ENCODE data around the gene TCAP. TPM values are rescaled to one million over a fixed set of nuclear protein-coding genes. Genes with fewer than 3 reads are reported as not detected.

TCAP gene
- total RNA-seq, 1 donor = 0.36 TPM

DNA sequence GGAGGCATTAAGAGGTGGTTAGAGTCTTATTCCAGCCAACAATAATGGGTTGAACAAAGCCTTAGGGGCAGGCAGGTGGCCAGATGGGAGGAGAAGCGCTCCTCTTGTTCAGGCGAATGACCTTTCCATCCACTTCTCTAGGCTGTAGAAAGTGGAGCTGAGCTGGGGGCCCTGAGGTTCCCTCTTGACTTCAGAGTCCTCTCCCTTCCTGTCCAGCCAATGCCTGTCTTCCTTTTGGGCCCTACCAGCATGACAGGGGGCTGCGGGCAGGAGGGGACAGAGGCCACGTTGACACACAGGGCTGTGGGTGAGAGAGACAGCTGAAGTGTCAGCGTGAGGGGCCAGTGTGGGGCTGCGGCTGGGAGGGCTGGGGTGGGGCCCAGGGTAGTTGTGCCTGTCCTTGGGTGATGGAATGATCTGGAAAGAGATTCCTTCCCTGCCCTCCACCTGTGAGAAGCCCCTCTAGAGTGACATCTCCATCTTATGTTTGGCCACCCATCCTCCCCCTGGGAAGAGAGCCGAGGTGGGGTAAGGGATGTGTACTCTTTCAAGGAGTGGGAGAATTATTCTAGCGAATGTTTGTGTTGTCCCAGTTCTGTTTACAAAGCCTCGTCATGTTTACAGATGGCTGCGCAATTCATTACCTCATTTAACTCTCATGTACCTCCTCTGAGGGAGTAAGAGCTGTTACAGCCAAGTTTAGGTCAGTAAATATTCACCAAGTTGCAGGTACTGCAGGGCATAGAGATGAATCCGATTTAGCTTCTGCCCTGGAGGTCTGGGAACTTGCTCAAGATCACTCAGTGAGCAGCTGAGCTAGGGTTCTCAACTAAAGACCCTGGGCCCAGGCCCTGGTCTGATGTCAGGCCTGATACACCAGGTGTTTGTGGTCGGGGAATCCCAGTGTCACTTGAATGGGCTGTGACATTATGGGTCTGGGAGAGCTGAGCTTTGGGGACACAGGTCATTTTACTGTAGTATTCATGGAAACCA lies 38.0 kb downstream of the TCAP start:
- DNase-seq (ENCODE audit: insufficient read length, low spot score, missing footprints) = peak; percentile 62
- H3K4me1 ChIP-seq (ENCODE audit: insufficient read depth, low read length) = peaks cover 13% of the 10 kb centered on the region
- H3K4me2 ChIP-seq (ENCODE audit: insufficient read depth, low read length) = no peak overlapping the region
- H3K9me3 ChIP-seq (ENCODE audit: low read depth, low read length) = no peaks in the 10 kb centered on the region
- TF ChIP-seq, protein P1, sequence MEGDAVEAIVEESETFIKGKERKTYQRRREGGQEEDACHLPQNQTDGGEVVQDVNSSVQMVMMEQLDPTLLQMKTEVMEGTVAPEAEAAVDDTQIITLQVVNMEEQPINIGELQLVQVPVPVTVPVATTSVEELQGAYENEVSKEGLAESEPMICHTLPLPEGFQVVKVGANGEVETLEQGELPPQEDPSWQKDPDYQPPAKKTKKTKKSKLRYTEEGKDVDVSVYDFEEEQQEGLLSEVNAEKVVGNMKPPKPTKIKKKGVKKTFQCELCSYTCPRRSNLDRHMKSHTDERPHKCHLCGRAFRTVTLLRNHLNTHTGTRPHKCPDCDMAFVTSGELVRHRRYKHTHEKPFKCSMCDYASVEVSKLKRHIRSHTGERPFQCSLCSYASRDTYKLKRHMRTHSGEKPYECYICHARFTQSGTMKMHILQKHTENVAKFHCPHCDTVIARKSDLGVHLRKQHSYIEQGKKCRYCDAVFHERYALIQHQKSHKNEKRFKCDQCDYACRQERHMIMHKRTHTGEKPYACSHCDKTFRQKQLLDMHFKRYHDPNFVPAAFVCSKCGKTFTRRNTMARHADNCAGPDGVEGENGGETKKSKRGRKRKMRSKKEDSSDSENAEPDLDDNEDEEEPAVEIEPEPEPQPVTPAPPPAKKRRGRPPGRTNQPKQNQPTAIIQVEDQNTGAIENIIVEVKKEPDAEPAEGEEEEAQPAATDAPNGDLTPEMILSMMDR (IDR thresholded peaks at IDR 0.05; ENCODE audit: extremely low read depth, low read depth, low read length) = no peak
- no peak overlapping the region for H3K27ac ChIP-seq (ENCODE audit: low read depth, low read length)
- H3K79me2 ChIP-seq (ENCODE audit: insufficient read depth, low read length) = peaks cover 67% of the 10 kb centered on the region
- H4K20me1 ChIP-seq (ENCODE audit: insufficient read depth, low read length) = peaks cover 48% of the 10 kb centered on the region
- no peaks in the 10 kb centered on the region for H3K27me3 ChIP-seq (ENCODE audit: insufficient read depth, low read length)
- no peak overlapping the region for H3K4me3 ChIP-seq (ENCODE audit: insufficient read depth, low read length)
- peaks cover 8% of the 10 kb centered on the region for H3K36me3 ChIP-seq (ENCODE audit: insufficient read depth, low read length)
- H2AFZ ChIP-seq (ENCODE audit: low read length) = no peak overlapping the region

DNA sequence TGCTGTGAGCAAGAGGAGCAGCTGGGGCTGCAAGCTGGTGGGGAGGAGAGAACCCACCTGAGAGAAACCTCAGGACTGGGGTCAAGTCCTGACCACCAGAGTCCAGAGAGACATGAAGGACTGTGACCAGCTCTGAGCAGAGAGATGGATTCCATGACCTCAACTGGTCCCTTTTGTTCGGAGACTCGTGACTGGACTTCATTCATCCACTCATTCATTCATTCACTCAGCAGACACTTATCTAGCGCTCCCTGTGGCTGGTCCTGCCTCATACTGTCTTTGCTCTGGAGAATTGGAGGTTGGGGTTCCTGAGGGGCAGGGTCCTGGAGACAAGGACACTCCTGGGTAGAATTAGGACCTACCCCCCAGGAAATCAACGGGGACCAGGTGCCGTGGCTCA lies 38.8 kb downstream of the TCAP start:
- H4K20me1 ChIP-seq (ENCODE audit: insufficient read depth, low read length) = peaks cover 48% of the 10 kb centered on the region
- no peak overlapping the region for H3K27ac ChIP-seq (ENCODE audit: low read depth, low read length)

GRCh38 chr17:39704821-39705551 lies 39.8 kb downstream of the TCAP start:
- DNase-seq (ENCODE audit: insufficient read length, low spot score, missing footprints) = peak; percentile 95
- TF ChIP-seq, protein P1 (IDR thresholded peaks at IDR 0.05; ENCODE audit: extremely low read depth, low read depth, low read length) = peak; percentile 53
- no peak overlapping the region for H3K4me2 ChIP-seq (ENCODE audit: insufficient read depth, low read length)
- no peaks in the 10 kb centered on the region for H3K27me3 ChIP-seq (ENCODE audit: insufficient read depth, low read length)
- H2AFZ ChIP-seq (ENCODE audit: low read length) = no peak overlapping the region
- no peak overlapping the region for H3K27ac ChIP-seq (ENCODE audit: low read depth, low read length)
- peaks cover 13% of the 10 kb centered on the region for H3K4me1 ChIP-seq (ENCODE audit: insufficient read depth, low read length)
- H3K4me3 ChIP-seq (ENCODE audit: insufficient read depth, low read length) = no peak overlapping the region
- peaks cover 63% of the 10 kb centered on the region for H3K79me2 ChIP-seq (ENCODE audit: insufficient read depth, low read length)
- H3K36me3 ChIP-seq (ENCODE audit: insufficient read depth, low read length) = peaks cover 24% of the 10 kb centered on the region
- peaks cover 48% of the 10 kb centered on the region for H4K20me1 ChIP-seq (ENCODE audit: insufficient read depth, low read length)
- no peaks in the 10 kb centered on the region for H3K9me3 ChIP-seq (ENCODE audit: low read depth, low read length)

More for the DNA sequence above, 38.8 kb downstream of the TCAP start:
- Histone ChIP-seq H3K4me2 (ENCODE audit: insufficient read depth, low read length) (no peak overlapping the region), H3K27me3 (ENCODE audit: insufficient read depth, low read length) (no peaks in the 10 kb centered on the region), H3K36me3 (ENCODE audit: insufficient read depth, low read length) (peaks cover 14% of the 10 kb centered on the region), H3K4me1 (ENCODE audit: insufficient read depth, low read length) (peaks cover 13% of the 10 kb centered on the region), H3K4me3 (ENCODE audit: insufficient read depth, low read length) (no peak overlapping the region), H3K9me3 (ENCODE audit: low read depth, low read length) (no peaks in the 10 kb centered on the region), H3K79me2 (ENCODE audit: insufficient read depth, low read length) (peaks cover 67% of the 10 kb centered on the region), H2AFZ (ENCODE audit: low read length) (no peak overlapping the region)
- TF ChIP-seq, protein P1 (IDR thresholded peaks at IDR 0.05; ENCODE audit: extremely low read depth, low read depth, low read length) = no peak
- peak; percentile 32 for DNase-seq (ENCODE audit: insufficient read length, low spot score, missing footprints)
